Measurements from ENCODE around the gene RHOT1. TPM values are rescaled to one million over a fixed set of nuclear protein-coding genes. Genes with fewer than 3 reads are reported as not detected.

The RHOT1 gene
- total RNA-seq, 1 experiment from 2014 or later = 39.2 TPM

DNA sequence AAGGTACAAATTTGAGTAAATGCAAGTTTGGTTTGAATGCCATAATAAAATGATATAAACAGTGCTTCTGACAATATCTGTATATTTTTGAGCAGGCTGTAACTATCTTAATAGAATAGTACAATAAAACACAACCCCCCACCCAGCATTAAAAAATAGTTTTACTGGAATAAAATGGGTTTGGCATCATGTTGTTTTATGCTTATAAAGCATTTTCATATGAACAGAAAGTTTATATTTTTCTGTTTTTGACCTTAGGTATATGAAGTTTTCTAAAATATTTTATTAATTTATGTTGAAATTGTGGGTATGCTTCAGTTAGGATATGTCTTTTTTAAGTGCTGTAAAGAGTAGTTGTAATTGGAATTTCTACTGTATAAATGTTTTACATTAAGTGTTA lies 66.1 kb downstream of the RHOT1 start:
- peaks cover 11% of the 10 kb centered on the region; the same call in 1 of the 2 replicates for H3K36me3 ChIP-seq (ENCODE audit: control insufficient read depth, insufficient read depth, low read length)
- no peaks in the 10 kb centered on the region for H3K9me3 ChIP-seq (ENCODE audit: control insufficient read depth, insufficient read depth, low read depth, low read length)
- CTCF ChIA-PET = no interaction called here
- no TSS peak for BruUV-seq (replicated peaks)
- in situ Hi-C loops (cut with HindIII; ENCODE audit: low pct_unique_long_range_greater_than_20kb, low sequenced_read_pairs) = no loop called here
- no peak for DNase-seq (ENCODE audit: low read depth, low spot score)
- no peak for ATAC-seq
- H3K27me3 ChIP-seq (ENCODE audit: control insufficient read depth, insufficient read depth, low read length) = no peaks in the 10 kb centered on the region
- H3K4me3 ChIP-seq (ENCODE audit: low read depth in 2 of 2, low read length in 2 of 2) = no peak overlapping the region
- H3K4me1 ChIP-seq (ENCODE audit: control insufficient read depth, insufficient read depth, low read length) = peaks cover 4% of the 10 kb centered on the region; the same call in 1 of the 2 replicates
- intact Hi-C loops (cut with micrococcal nuclease; ENCODE audit: unreplicated experiment) = no loop called here
- TF ChIP-seq REST (IDR thresholded peaks at IDR 0.05; ENCODE audit: insufficient read depth in 1 of 2, low read depth in 2 of 2, low read length in 1 of 2) (no peak), SIN3A (IDR thresholded peaks at IDR 0.05; ENCODE audit: borderline replicate concordance, insufficient read depth, low read depth, low read length) (no peak), POLR2AphosphoS5 (IDR thresholded peaks at IDR 0.05; ENCODE audit: low read depth, low read length) (no peak), TCF7L2 (IDR thresholded peaks at IDR 0.05; ENCODE audit: low read depth, low read length) (no peak)
- TF ChIP-seq, protein P1, sequence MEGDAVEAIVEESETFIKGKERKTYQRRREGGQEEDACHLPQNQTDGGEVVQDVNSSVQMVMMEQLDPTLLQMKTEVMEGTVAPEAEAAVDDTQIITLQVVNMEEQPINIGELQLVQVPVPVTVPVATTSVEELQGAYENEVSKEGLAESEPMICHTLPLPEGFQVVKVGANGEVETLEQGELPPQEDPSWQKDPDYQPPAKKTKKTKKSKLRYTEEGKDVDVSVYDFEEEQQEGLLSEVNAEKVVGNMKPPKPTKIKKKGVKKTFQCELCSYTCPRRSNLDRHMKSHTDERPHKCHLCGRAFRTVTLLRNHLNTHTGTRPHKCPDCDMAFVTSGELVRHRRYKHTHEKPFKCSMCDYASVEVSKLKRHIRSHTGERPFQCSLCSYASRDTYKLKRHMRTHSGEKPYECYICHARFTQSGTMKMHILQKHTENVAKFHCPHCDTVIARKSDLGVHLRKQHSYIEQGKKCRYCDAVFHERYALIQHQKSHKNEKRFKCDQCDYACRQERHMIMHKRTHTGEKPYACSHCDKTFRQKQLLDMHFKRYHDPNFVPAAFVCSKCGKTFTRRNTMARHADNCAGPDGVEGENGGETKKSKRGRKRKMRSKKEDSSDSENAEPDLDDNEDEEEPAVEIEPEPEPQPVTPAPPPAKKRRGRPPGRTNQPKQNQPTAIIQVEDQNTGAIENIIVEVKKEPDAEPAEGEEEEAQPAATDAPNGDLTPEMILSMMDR (IDR thresholded peaks at IDR 0.05) = no peak
- POLR2A ChIA-PET = no interaction called here
- H3K27ac ChIP-seq (ENCODE audit: low read length) = no peak overlapping the region

GRCh38 chr17:32209608-32210007 lies 67.3 kb downstream of the RHOT1 start:
- ATAC-seq = no peak
- TF ChIP-seq SIN3A (IDR thresholded peaks at IDR 0.05; ENCODE audit: borderline replicate concordance, insufficient read depth, low read depth, low read length) = no peak
- TF ChIP-seq REST (IDR thresholded peaks at IDR 0.05; ENCODE audit: insufficient read depth in 1 of 2, low read depth in 2 of 2, low read length in 1 of 2) = no peak
- no peak for TF ChIP-seq POLR2AphosphoS5 (IDR thresholded peaks at IDR 0.05; ENCODE audit: low read depth, low read length)
- no peak for TF ChIP-seq TCF7L2 (IDR thresholded peaks at IDR 0.05; ENCODE audit: low read depth, low read length)
- TF ChIP-seq, protein P1 (IDR thresholded peaks at IDR 0.05) = no peak
- no peaks in the 10 kb centered on the region for H3K9me3 ChIP-seq (ENCODE audit: control insufficient read depth, insufficient read depth, low read depth, low read length)
- H3K4me1 ChIP-seq (ENCODE audit: control insufficient read depth, insufficient read depth, low read length) = peaks cover 4% of the 10 kb centered on the region; the same call in 1 of the 2 replicates
- BruUV-seq (replicated peaks) = no TSS peak
- ChIA-PET CTCF (interaction anchor here (1.0 kb wide), 1 partner anchor 43 kb away, joined by 4 read pairs; no protein-coding TSS in a partner anchor), POLR2A (no interaction called here)
- no peak overlapping the region for H3K27ac ChIP-seq (ENCODE audit: low read length)
- no peak for DNase-seq (ENCODE audit: low read depth, low spot score)
- peaks cover 8% of the 10 kb centered on the region; the same call in 1 of the 2 replicates for H3K36me3 ChIP-seq (ENCODE audit: control insufficient read depth, insufficient read depth, low read length)
- in situ Hi-C loops (cut with HindIII; ENCODE audit: low pct_unique_long_range_greater_than_20kb, low sequenced_read_pairs) (no loop called here), intact Hi-C loops (cut with micrococcal nuclease; ENCODE audit: unreplicated experiment) (no loop called here)
- no peaks in the 10 kb centered on the region for H3K27me3 ChIP-seq (ENCODE audit: control insufficient read depth, insufficient read depth, low read length)
- H3K4me3 ChIP-seq (ENCODE audit: low read depth in 2 of 2, low read length in 2 of 2) = no peak overlapping the region

Measured in Panc1 (cell line).